GM19193 (cell line): ENCODE results near the gene PPP2R2B.

ENCODE experiments used
- POLR2A ChIP-seq: IDR thresholded peaks from 4 replicates; pipeline ENCODE4 v1.6.1; 2011; ENCODE audit not compliant: insufficient read depth, insufficient read length; ENCODE audit errors: extremely low read depth

Gene PPP2R2B

GRCh38 chr5:146726891-146727290 lies 151.7 kb downstream of the PPP2R2B start:
- no peak for TF ChIP-seq POLR2A

- no peak for TF ChIP-seq POLR2A
Observed at GRCh38 chr5:146726020-146726419, 152.5 kb downstream of the PPP2R2B start.

- no peak for TF ChIP-seq POLR2A
Observed at GRCh38 chr5:146725025-146725424, 153.5 kb downstream of the PPP2R2B start.

- no peak for TF ChIP-seq POLR2A
Observed at GRCh38 chr5:146722361-146722779, 156.2 kb downstream of the PPP2R2B start.

- TF ChIP-seq POLR2A = no peak
Observed at GRCh38 chr5:146721073-146721815, 157.3 kb downstream of the PPP2R2B start.

- no peak for TF ChIP-seq POLR2A
Observed at GRCh38 chr5:146720107-146720506, 158.4 kb downstream of the PPP2R2B start.

- TF ChIP-seq POLR2A = no peak
Observed at GRCh38 chr5:146719179-146719578, 159.4 kb downstream of the PPP2R2B start.

- no peak for TF ChIP-seq POLR2A
Observed at GRCh38 chr5:146718609-146719008, 159.9 kb downstream of the PPP2R2B start.

- no peak for TF ChIP-seq POLR2A
Observed at GRCh38 chr5:146717951-146718350, 160.6 kb downstream of the PPP2R2B start.

- TF ChIP-seq POLR2A = no peak
Observed at GRCh38 chr5:146716636-146717035, 161.9 kb downstream of the PPP2R2B start.

GRCh38 chr5:146710348-146710747 lies 168.2 kb downstream of the PPP2R2B start:
- no peak for TF ChIP-seq POLR2A

GRCh38 chr5:146707316-146707715 lies 171.2 kb downstream of the PPP2R2B start:
- TF ChIP-seq POLR2A = no peak

GRCh38 chr5:146706321-146706972 lies 172.1 kb downstream of the PPP2R2B start:
- TF ChIP-seq POLR2A = no peak

- TF ChIP-seq POLR2A = no peak
Observed at GRCh38 chr5:146704949-146705665, 173.4 kb downstream of the PPP2R2B start.

GRCh38 chr5:146703899-146704298 lies 174.7 kb downstream of the PPP2R2B start:
- no peak for TF ChIP-seq POLR2A
